HUES64 (cell line): ENCODE measurements around the gene TLCD2.
"Not testable (repeated sequence)": the region's sequence is repeated elsewhere in the genome, so short reads cannot be mapped to it uniquely, and the experiment has no call there.

Experiments
- H3K27ac ChIP-seq: 2 replicates; pipeline ENCODE4 v1.7.0; 2013; ENCODE audit warnings: low read depth, low read length, inconsistent platforms
- H3K27me3 ChIP-seq: 2 replicates; pipeline ENCODE4 v1.6.1; 2013; ENCODE audit warnings: mild to moderate bottlenecking, low read length; ENCODE audit not compliant: insufficient read depth
- H3K36me3 ChIP-seq: 2 replicates; pipeline ENCODE4 v1.6.1; 2013; ENCODE audit warnings: mild to moderate bottlenecking, low read length; ENCODE audit not compliant: insufficient read depth
- H3K4me1 ChIP-seq: 2 replicates; pipeline ENCODE4 v1.6.1; 2013; ENCODE audit warnings: mild to moderate bottlenecking, low read length, moderate library complexity; ENCODE audit not compliant: insufficient read depth
- H3K4me3 ChIP-seq: 2 replicates; pipeline ENCODE4 v1.5.1; 2013; ENCODE audit warnings: mild to moderate bottlenecking, low read length, moderate library complexity
- H3K9ac ChIP-seq: 2 replicates; pipeline ENCODE4 v1.6.1; 2013; ENCODE audit warnings: mild to moderate bottlenecking, low read depth, low read length
- H3K9me3 ChIP-seq: 2 replicates; pipeline ENCODE4 v1.6.1; 2013; ENCODE audit warnings: low read depth, low read length; ENCODE audit not compliant: insufficient read depth
- WGBS: fragments of 150-250, 120-280 bp; methylation state at CpG from one replicate; pipeline ENCODE4 v1.1.7; 2013; ENCODE audit warnings: missing lambda C conversion rate; 5-methylcytosine and 5-hydroxymethylcytosine counted together

The TLCD2 gene

GRCh38 chr17:1745513-1746020 is 35.4 kb upstream of the TLCD2 start:
- Histone ChIP-seq H3K27me3 (no peaks in the 10 kb centered on the region), H3K4me3 (no peak overlapping the region), H3K27ac (no peak overlapping the region), H3K9ac (no peak overlapping the region), H3K9me3 (no peaks in the 10 kb centered on the region), H3K4me1 (no peaks in the 10 kb centered on the region), H3K36me3 (no peaks in the 10 kb centered on the region)
- 93% methylated on average over 12 of the region's 12 CpGs for WGBS

GRCh38 chr17:1744551-1745512 is 34.7 kb upstream of the TLCD2 start:
- Histone ChIP-seq H3K4me1 (no peaks in the 10 kb centered on the region), H3K9ac (no peak overlapping the region), H3K27me3 (no peaks in the 10 kb centered on the region), H3K27ac (no peak overlapping the region), H3K9me3 (no peaks in the 10 kb centered on the region), H3K4me3 (no peak overlapping the region), H3K36me3 (no peaks in the 10 kb centered on the region)
- WGBS, result 81% methylated on average over 26 of the region's 29 CpGs

GRCh38 chr17:1743088-1743439 is 32.9 kb upstream of the TLCD2 start:
- no peaks in the 10 kb centered on the region for H3K4me1 ChIP-seq
- H3K27me3 ChIP-seq, result no peaks in the 10 kb centered on the region
- H3K9me3 ChIP-seq, result no peaks in the 10 kb centered on the region
- no peak overlapping the region for H3K4me3 ChIP-seq
- WGBS, result 80% methylated on average over 2 of the region's 2 CpGs
- H3K9ac ChIP-seq, result no peak overlapping the region
- H3K36me3 ChIP-seq, result no peaks in the 10 kb centered on the region
- H3K27ac ChIP-seq, result no peak overlapping the region

GRCh38 chr17:1742371-1743087 is 32.4 kb upstream of the TLCD2 start, which contains the start of gene SERPINF2:
TSS of gene SERPINF2 (plus strand) at chr17:1742871. CDS start at chr17:1744996, 2,125 bp downstream.
- Histone ChIP-seq H3K27me3 (no peaks in the 10 kb centered on the region), H3K9me3 (no peaks in the 10 kb centered on the region), H3K27ac (no peak within 1 kb of the TSS), H3K36me3 (no peaks in the 10 kb centered on the region), H3K4me3 (no peak within 1 kb of the TSS), H3K9ac (no peak within 1 kb of the TSS), H3K4me1 (no peaks in the 10 kb centered on the region)
- 63% methylated on average over 10 of the region's 10 CpGs for WGBS

DNA sequence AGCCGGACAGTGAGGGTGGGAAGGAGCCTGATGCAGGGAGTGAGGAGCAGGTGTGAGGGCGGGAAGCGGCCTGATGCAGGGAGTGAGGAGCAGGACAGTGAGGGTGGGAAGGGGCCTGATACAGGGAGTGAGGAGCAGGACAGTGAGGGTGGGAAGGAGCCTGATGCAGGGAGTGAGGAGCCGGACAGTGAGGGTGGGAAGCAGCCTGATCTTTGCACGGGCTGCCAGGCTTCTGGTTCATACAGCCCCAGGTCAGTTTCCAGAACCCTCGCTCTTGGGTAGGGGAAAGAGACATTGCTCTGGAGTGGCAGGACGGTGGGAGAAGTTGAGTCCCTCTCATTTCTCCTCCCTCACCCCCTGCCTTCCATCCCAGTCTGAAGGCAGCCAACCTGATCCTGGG is 31.7 kb upstream of the TLCD2 start:
- not testable (repeated sequence) for H3K4me3 ChIP-seq, H3K27ac ChIP-seq, H3K36me3 ChIP-seq, H3K27me3 ChIP-seq, H3K4me1 ChIP-seq, H3K9me3 ChIP-seq, H3K9ac ChIP-seq
- WGBS, result 79% methylated on average over 5 of the region's 7 CpGs

GRCh38 chr17:1737531-1738291 is 27.5 kb upstream of the TLCD2 start:
- Histone ChIP-seq H3K9ac (no peak overlapping the region), H3K27ac (no peak overlapping the region), H3K9me3 (no peaks in the 10 kb centered on the region), H3K4me3 (no peak overlapping the region), H3K36me3 (no peaks in the 10 kb centered on the region), H3K4me1 (no peaks in the 10 kb centered on the region), H3K27me3 (no peaks in the 10 kb centered on the region)
- 94% methylated on average over 21 of the region's 21 CpGs for WGBS

DNA sequence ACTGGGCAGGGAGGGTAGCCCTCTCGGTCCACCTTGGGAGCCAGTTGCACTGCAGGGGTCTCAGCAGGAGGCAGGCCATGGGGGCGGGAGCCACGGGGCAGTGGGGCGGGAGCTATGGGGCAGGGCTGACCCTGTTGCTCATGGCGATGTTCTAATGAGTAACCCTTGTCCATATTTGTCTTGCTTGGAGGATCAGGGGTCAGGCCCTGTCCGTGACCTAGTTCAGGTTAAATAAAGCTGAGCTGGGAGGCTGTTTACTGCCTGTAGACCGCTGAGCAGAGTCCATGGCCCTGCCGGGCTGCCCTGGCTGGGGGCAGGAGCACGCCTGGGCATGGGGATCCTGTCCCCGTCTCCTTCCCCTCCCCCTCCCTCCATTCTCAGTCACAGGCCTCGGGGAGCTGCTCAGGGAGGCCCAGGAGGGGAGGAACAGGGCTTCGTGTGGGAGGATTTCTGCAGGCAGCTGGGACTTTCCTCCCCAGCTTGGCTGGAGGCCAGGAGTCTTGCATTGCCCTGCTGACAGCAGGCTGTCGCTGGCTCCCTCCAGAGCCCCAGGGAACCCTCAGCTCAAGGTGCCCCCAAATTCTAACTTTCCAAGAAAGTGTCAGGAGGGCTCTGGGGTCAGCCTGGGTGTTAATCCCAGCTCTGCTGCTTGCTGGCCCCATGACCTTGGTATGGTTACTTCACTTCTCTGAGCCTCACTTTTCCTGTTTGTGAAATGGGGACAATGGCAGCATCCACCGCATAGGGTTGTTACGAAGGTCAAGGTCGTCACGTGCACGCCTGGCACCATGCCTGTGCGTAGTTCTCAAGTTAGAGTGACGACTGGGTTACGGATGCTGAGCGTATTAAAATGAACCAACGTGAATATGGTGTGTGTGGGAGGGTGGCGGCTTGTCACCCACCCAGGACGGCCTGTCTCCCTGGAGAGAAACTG is 26.4 kb upstream of the TLCD2 start:
- Histone ChIP-seq H3K27me3 (no peaks in the 10 kb centered on the region), H3K4me3 (no peak overlapping the region), H3K36me3 (no peaks in the 10 kb centered on the region), H3K27ac (0 out of 2 replicates have a peak overlapping the region, but pooled peaks have one; percentile 30), H3K4me1 (no peaks in the 10 kb centered on the region), H3K9me3 (no peaks in the 10 kb centered on the region), H3K9ac (no peak overlapping the region)
- 77% methylated on average over 24 of the region's 25 CpGs for WGBS

- WGBS, result 90% methylated on average over 17 of the region's 17 CpGs
- H3K9ac ChIP-seq, result no peak overlapping the region
- H3K27me3 ChIP-seq, result no peaks in the 10 kb centered on the region
- no peaks in the 10 kb centered on the region for H3K9me3 ChIP-seq
- H3K36me3 ChIP-seq, result no peaks in the 10 kb centered on the region
- H3K4me1 ChIP-seq, result no peaks in the 10 kb centered on the region
- H3K27ac ChIP-seq, result no peak overlapping the region
- H3K4me3 ChIP-seq, result no peak overlapping the region
Measured at GRCh38 chr17:1735834-1736347, 25.7 kb upstream of the TLCD2 start.

DNA sequence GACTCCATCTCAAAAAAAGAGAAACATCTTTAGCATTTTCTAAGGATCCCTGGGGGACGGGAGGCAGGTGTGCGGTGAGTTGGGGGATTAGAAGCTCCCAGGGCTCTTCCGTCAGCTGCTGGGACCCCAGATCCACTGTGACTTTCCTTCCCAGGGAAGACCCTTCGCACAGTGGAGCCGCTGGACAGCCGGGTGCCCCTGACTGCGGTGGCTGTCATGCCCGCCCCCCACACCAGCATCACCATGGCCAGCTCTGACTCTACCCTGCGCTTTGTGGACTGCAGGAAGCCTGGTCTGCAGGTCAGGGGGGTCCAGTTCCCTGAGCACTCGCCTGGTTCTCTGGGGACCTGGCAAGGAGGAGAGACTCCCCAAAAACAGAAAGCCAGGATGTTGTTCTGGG is 25.2 kb upstream of the TLCD2 start:
- no peaks in the 10 kb centered on the region for H3K9me3 ChIP-seq
- H3K4me3 ChIP-seq, result no peak overlapping the region
- no peaks in the 10 kb centered on the region for H3K27me3 ChIP-seq
- 95% methylated on average over 10 of the region's 10 CpGs for WGBS
- no peak overlapping the region for H3K27ac ChIP-seq
- H3K4me1 ChIP-seq, result no peaks in the 10 kb centered on the region
- H3K36me3 ChIP-seq, result no peaks in the 10 kb centered on the region
- H3K9ac ChIP-seq, result no peak overlapping the region

- Histone ChIP-seq H3K27me3 (no peaks in the 10 kb centered on the region), H3K9ac (no peak overlapping the region), H3K27ac (no peak overlapping the region), H3K9me3 (no peaks in the 10 kb centered on the region), H3K36me3 (no peaks in the 10 kb centered on the region), H3K4me1 (no peaks in the 10 kb centered on the region), H3K4me3 (no peak overlapping the region)
- WGBS, result 96% methylated on average over 38 of the region's 38 CpGs
Measured at GRCh38 chr17:1733759-1734158, 23.6 kb upstream of the TLCD2 start.
